HepG2 (cell line): ENCODE measurements around the gene POC1A. TPM values are rescaled to one million over a fixed set of nuclear protein-coding genes. Genes with fewer than 3 reads are reported as not detected.
A peak's percentile ranks its signal among the peaks of the same experiment; 100 is the strongest.

Source experiments
- ATAC-seq: fragments of 200-7000 bp; cut with Tn5 transposase; 3 replicates; pipeline ENCODE4 v1.9.1; 2020; ENCODE audit warnings: mild to moderate bottlenecking, moderate library complexity
- BruUV-seq: library from RNA; stranded (reverse); fragments of 400-500 nt; replicated peaks from 2 replicates; lab custom pipeline; 2021; lab: Mats Ljungman, UMichigan
- CTCF ChIA-PET: fragments of 300-600 bp; formaldehyde crosslinking; extraction: SDS; loops from one replicate; lab custom pipeline; 2021; ENCODE audit warnings: low total read pairs, inconsistent platforms, low intra/inter-chr PET ratio; lab: Yijun Ruan, JAX
- POLR2A ChIA-PET: fragments of 350-600 bp; sonication (Branson Sonifier 250); formaldehyde crosslinking; loops from one replicate; lab custom pipeline; 2020; ENCODE audit warnings: antibody characterized with exemption, inconsistent platforms; lab: Yijun Ruan, JAX
- DNase-seq: peaks from one replicate; pipeline ENCODE4 v3.0.0-alpha.2; 2015; ENCODE audit warnings: low spot score
- FAIRE-seq: peaks from 3 replicates; lab custom pipeline; 2011; peaks lifted over from hg19 to GRCh38; lab: Jason Lieb, UNC
- H2AFZ ChIP-seq: one replicate; pipeline ENCODE4 v1.6.1; 2011; ENCODE audit warnings: low read length, inconsistent platforms
- H3K27ac ChIP-seq: fragments of 300-600 bp; 3 replicates; pipeline ENCODE4 v1.8.0; 2011; ENCODE audit warnings: mixed run types, mild to moderate bottlenecking, mixed read lengths, low read length, inconsistent platforms; ENCODE audit not compliant: insufficient read depth; ENCODE audit errors: extremely low read length
- H3K27me3 ChIP-seq, 2 experiments: fragments of 200-600 bp in 1 of 2; 2 replicates in 1 of 2; 3 replicates in 1 of 2; pipeline versions ENCODE4 v1.6.0 to v1.8.0; 2011; ENCODE audit warnings: low read length in 2 of 2, mild to moderate bottlenecking in 2 of 2, moderate library complexity in 2 of 2, inconsistent platforms in 1 of 2; ENCODE audit not compliant: insufficient read depth in 2 of 2, control insufficient read depth in 1 of 2
- H3K36me3 ChIP-seq, 2 experiments: fragments of 200-600 bp in 1 of 2; replicated peaks in 1 of 2; 2 replicates in 1 of 2; 3 replicates in 1 of 2; pipeline versions ENCODE4 v1.5.1 to v1.8.0; 2011; ENCODE audit warnings: low read length in 2 of 2, inconsistent platforms in 1 of 2; ENCODE audit not compliant: insufficient read depth in 2 of 2, control insufficient read depth in 1 of 2
- H3K4me1 ChIP-seq: 2 replicates; pipeline ENCODE4 v1.5.1; 2012; ENCODE audit warnings: low read length, inconsistent platforms; ENCODE audit not compliant: insufficient read depth
- H3K4me2 ChIP-seq: 2 replicates; pipeline ENCODE4 v1.6.0; 2011; ENCODE audit warnings: low read depth, low read length, inconsistent platforms
- H3K4me3 ChIP-seq, 3 experiments: fragments of 200-600 bp in 1 of 3; sonication (generic), shearing (Covaris generic) in 1 of 3; replicated peaks in 1 of 3; 2 replicates each; pipeline ENCODE4 v1.5.1; 2011 to 2016; ENCODE audit warnings: low read length in 3 of 3, inconsistent platforms in 2 of 3, low read depth in 2 of 3, mild to moderate bottlenecking in 2 of 3, control low read depth in 1 of 3, mixed read lengths in 1 of 3; ENCODE audit not compliant: insufficient read depth in 1 of 3
- H3K79me2 ChIP-seq: one replicate; pipeline ENCODE4 v1.6.1; 2011; ENCODE audit warnings: low read length, inconsistent platforms; ENCODE audit not compliant: insufficient read depth
- H3K9ac ChIP-seq: 2 replicates; pipeline ENCODE4 v1.6.0; 2011; ENCODE audit warnings: mild to moderate bottlenecking, low read depth, low read length, inconsistent platforms; ENCODE audit not compliant: insufficient read depth
- H3K9me3 ChIP-seq: 2 replicates; pipeline ENCODE4 v1.5.1; 2012; ENCODE audit warnings: mild to moderate bottlenecking, low read length
- H4K20me1 ChIP-seq: 2 replicates; pipeline ENCODE4 v1.6.0; 2011; ENCODE audit warnings: inconsistent platforms, mild to moderate bottlenecking, low read length, moderate library complexity; ENCODE audit not compliant: insufficient read depth
- HDAC2 ChIP-seq: sonication (generic); formaldehyde crosslinking; IDR thresholded peaks from 2 replicates; pipeline ENCODE4 v1.4.0; 2020; ENCODE audit warnings: missing genetic modification reagents
- MEIS2 ChIP-seq: sonication (generic); formaldehyde crosslinking; IDR thresholded peaks from 2 replicates; pipeline ENCODE4 v1.9.0; 2021; ENCODE audit warnings: mild to moderate bottlenecking, missing genetic modification reagents
- NFE2 ChIP-seq: sonication (generic); formaldehyde crosslinking; IDR thresholded peaks from 2 replicates; pipeline ENCODE4 v1.4.0; 2020; ENCODE audit warnings: missing genetic modification reagents
- NFE2L2 ChIP-seq: fragments of 150-350 bp; IDR thresholded peaks from 2 replicates; pipeline ENCODE4 v1.6.1; 2014; ENCODE audit warnings: low read length
- ZMYM2 ChIP-seq: sonication (generic); formaldehyde crosslinking; IDR thresholded peaks from 2 replicates; pipeline ENCODE4 v1.8.0; 2022; ENCODE audit warnings: mild to moderate bottlenecking, missing genetic modification reagents
- ZNF329 ChIP-seq: sonication (generic); formaldehyde crosslinking; IDR thresholded peaks from 2 replicates; pipeline ENCODE4 v1.9.0; 2021; ENCODE audit warnings: low read depth, mild to moderate bottlenecking, missing genetic modification reagents
- ZNF331 ChIP-seq: sonication (generic); formaldehyde crosslinking; IDR thresholded peaks from 2 replicates; pipeline ENCODE4 v1.4.0; 2020; ENCODE audit warnings: missing genetic modification reagents
- WGBS: methylation state at CpG from one replicate; pipeline ENCODE4 v1.1.6; 2017; ENCODE audit warnings: low lambda C conversion rate; 5-methylcytosine and 5-hydroxymethylcytosine counted together
- in situ Hi-C: cut with HindIII; loops from 2 replicates; pipeline ENCODE4 v1.10.0; 2017; ENCODE audit warnings: low pct_unique_long_range_greater_than_20kb; ENCODE audit not compliant: extremely low pct_ligation_motif_present
- intact Hi-C: fragments of 100-400 bp; cut with micrococcal nuclease; formaldehyde crosslinking; loops from one replicate; pipeline ENCODE4 v1.10.0; 2022; ENCODE audit not compliant: unreplicated experiment
- polyA plus RNA-seq, 8 experiments: library from polyadenylated mRNA; depleted of rRNA in 3 of 8; stranded (reverse) in 7 of 8; unstranded in 1 of 8; fragments of >200 nt; fragmentation: Illumina TruSeq in 4 of 8; extraction: Trizol in 4 of 8; gene quantifications; 2 replicates each; pipeline versions ENCODE4 v1.2.1 to v1.2.3, GENCODE V29; 2011 to 2016; ENCODE audit warnings: low read depth in 4 of 8, missing spikeins in 1 of 8, mixed read lengths in 1 of 8; ENCODE audit not compliant: insufficient read depth in 1 of 8
- total RNA-seq, 5 experiments: library from RNA; depleted of rRNA; stranded (reverse); fragments of >200 nt; fragmentation: Illumina TruSeq; extraction: Trizol; gene quantifications; 2 replicates each; pipeline ENCODE4 v1.2.3, GENCODE V29; 2016; ENCODE audit warnings: low read depth in 1 of 5
- TF ChIP-seq, protein P1 (sequence below): sonication (generic); formaldehyde crosslinking; IDR thresholded peaks from 2 replicates; pipeline ENCODE4 v1.5.0; 2020; ENCODE audit warnings: missing genetic modification reagents, mild to moderate bottlenecking, borderline replicate concordance

POC1A gene
- total and polyA plus RNA-seq, 2 of the 13 experiments (the other 11 are each of a cell fraction or from before 2014, with no cell fraction given) = 14.6 to 20.0 TPM

DNA sequence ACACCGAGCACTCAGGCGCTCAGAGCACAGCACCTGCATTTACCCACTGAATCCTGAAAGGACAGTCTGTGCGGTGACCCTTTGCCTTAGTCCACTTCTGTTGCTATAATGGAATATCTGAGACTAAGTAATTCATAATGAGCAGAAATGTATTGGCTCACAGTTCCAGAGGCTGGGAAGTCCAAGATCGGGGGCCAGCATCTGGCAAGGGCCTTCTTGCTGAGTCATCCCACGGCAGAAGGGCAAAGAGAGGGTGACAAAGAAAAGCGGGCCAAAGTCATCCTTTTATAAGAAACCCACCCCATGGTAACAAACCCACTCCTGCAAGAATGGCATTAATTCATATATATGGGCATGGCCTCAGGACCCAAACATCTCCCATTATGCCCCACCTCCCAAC lies 27.7 kb downstream of the POC1A start:
- ChIA-PET CTCF (no interaction called here), POLR2A (no interaction called here)
- H3K36me3 ChIP-seq = peaks cover 3 to 27% of the 10 kb centered on the region in 2 experiments; a peak in 3 of 5 replicates
- in situ Hi-C loops (no loop called here), intact Hi-C loops (no loop called here)
- H3K27me3 ChIP-seq = no peaks in the 10 kb centered on the region; a peak in 1 of 5 replicates
- H3K79me2 ChIP-seq = no peaks in the 10 kb centered on the region
- H3K4me3 ChIP-seq = no peak overlapping the region
- no TSS peak for BruUV-seq
- no peak for FAIRE-seq
- H3K9ac ChIP-seq = no peak overlapping the region
- H3K4me2 ChIP-seq = no peak overlapping the region
- H3K9me3 ChIP-seq = no peaks in the 10 kb centered on the region
- no peaks in the 10 kb centered on the region for H4K20me1 ChIP-seq
- H2AFZ ChIP-seq = no peak overlapping the region
- DNase-seq = no peak
- no peak for TF ChIP-seq MEIS2 (CRISPR knock-in tag)
- no peak for TF ChIP-seq HDAC2 (CRISPR knock-in tag)
- peak; percentile 46 for TF ChIP-seq NFE2L2
- no peak for TF ChIP-seq ZMYM2
- WGBS = 94% methylated on average over 6 of the region's 6 CpGs
- H3K4me1 ChIP-seq = peaks cover 14% of the 10 kb centered on the region
- ATAC-seq = no peak
- H3K27ac ChIP-seq = no peak overlapping the region

DNA sequence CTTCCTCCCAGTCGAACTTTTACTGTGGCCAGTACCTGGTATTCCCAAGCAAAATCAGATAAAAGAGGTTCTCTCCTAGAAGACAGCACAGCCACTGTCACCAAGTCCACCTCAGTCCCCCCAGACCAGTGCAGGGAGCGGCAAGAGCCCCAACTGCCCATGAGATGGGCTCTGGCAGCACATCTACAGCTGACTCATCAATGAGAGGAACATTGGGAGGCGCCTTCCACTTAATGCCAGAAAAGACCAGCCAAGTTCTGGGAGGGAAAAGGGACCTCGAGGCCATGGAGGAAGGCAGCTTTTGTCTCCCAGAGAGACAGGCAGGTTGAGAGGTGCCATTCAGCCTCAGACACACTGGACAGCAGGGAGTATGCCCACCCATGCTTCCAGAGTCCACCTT lies 28.2 kb downstream of the POC1A start:
- in situ Hi-C loops (no loop called here), intact Hi-C loops (no loop called here)
- Histone ChIP-seq H3K36me3 (peaks cover 6 to 31% of the 10 kb centered on the region in 2 experiments; a peak in 4 of 5 replicates), H2AFZ (no peak overlapping the region), H3K4me3 (no peak overlapping the region), H3K9ac (no peak overlapping the region), H3K27ac (no peak overlapping the region), H3K9me3 (no peaks in the 10 kb centered on the region), H3K27me3 (no peaks in the 10 kb centered on the region), H3K4me1 (peaks cover 14% of the 10 kb centered on the region), H3K79me2 (no peaks in the 10 kb centered on the region), H4K20me1 (no peaks in the 10 kb centered on the region), H3K4me2 (no peak overlapping the region)
- ATAC-seq (no peak), DNase-seq (no peak), FAIRE-seq (no peak)
- ChIA-PET CTCF (no interaction called here), POLR2A (no interaction called here)
- TF ChIP-seq NFE2 (CRISPR knock-in tag) = no peak
- TF ChIP-seq, protein P1, sequence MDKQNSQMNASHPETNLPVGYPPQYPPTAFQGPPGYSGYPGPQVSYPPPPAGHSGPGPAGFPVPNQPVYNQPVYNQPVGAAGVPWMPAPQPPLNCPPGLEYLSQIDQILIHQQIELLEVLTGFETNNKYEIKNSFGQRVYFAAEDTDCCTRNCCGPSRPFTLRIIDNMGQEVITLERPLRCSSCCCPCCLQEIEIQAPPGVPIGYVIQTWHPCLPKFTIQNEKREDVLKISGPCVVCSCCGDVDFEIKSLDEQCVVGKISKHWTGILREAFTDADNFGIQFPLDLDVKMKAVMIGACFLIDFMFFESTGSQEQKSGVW (CRISPR knock-in tag) = no peak
- TF ChIP-seq ZNF331 (CRISPR knock-in tag) = no peak
- no peak for TF ChIP-seq ZNF329
- no TSS peak for BruUV-seq
- WGBS = 89% methylated on average over 2 of the region's 4 CpGs
